Dendritic cell treated with granulocyte-macrophage colony-stimulating factor and Interleukin-4, amounts not matched to agents 40 ng/mL and 50 ng/mL, for 4 days (primary cell): Measurements from ENCODE around the gene MUC4.
"Not testable (repeated sequence)": the region's sequence is repeated elsewhere in the genome, so short reads cannot be mapped to it uniquely, and the experiment has no call there.

ENCODE experiments used
- H3K27ac Mint-ChIP-seq: one replicate; pipeline ENCODE4 v1.8.0; 2022; ENCODE audit warnings: mild to moderate bottlenecking, mixed read lengths
- H3K27me3 Mint-ChIP-seq: one replicate; pipeline ENCODE4 v1.8.0; 2022; ENCODE audit warnings: mild to moderate bottlenecking, mixed read lengths
- H3K36me3 Mint-ChIP-seq: one replicate; pipeline ENCODE4 v1.8.0; 2022; ENCODE audit warnings: low read depth, mixed read lengths
- H3K4me1 Mint-ChIP-seq: one replicate; pipeline ENCODE4 v1.8.0; 2022; ENCODE audit warnings: low read depth, mixed read lengths
- H3K4me3 Mint-ChIP-seq: one replicate; pipeline ENCODE4 v1.8.0; 2022; ENCODE audit warnings: mild to moderate bottlenecking, moderate library complexity, mixed read lengths
- H3K9me3 Mint-ChIP-seq: one replicate; pipeline ENCODE4 v1.8.0; 2022; ENCODE audit warnings: mixed read lengths
- intact Hi-C: fragments of 100-400 bp; cut with micrococcal nuclease; formaldehyde crosslinking; loops from one replicate; pipeline ENCODE4 v1.15.0; 2022

MUC4 gene

DNA sequence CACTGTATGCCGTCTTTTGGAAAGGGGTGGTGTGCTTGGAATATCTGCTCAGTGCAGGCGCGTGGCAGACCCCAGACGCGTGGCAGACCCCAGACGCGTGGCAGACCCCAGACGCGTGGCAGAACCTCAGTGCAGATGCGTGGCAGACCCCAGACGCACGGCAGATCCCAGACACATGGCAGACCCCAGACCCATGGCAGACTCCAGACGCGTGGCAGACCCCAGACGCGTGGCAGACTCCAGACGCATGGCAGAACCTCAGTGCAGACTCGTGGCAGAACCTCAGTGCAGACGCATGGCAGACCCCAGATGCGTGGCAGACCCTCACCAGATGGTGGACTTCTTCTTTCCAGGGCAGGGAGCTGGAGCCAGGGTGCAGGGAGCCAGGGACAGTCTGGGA lies 637 bp upstream of the MUC4 start:
- intact Hi-C loops = no loop called here
- Mint-ChIP-seq H3K4me1 (no peaks in the 10 kb centered on the region), H3K27me3 (peaks cover 8% of the 10 kb centered on the region), H3K4me3 (no peak overlapping the region), H3K36me3 (no peaks in the 10 kb centered on the region), H3K27ac (no peak overlapping the region), H3K9me3 (no peaks in the 10 kb centered on the region)

DNA sequence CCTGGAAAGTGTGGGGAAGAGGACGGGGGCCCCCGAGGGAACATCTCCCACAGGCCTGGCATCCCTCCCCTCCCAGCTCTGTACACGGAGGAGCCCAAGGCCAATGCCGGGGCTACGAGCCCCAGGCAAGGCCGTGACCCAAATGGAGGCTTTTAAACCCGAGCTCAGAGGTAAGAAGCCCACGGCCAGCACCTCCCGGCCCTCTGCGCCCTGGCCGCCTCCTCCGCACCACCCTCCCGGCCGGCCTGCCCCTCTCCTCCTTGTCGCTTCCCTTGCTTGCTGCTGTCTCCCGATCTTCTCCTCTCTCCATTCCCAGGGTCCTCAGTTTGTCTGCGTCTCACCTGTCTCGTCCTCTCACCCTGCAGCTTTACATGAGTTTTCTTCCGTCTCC lies 1.3 kb downstream of the MUC4 start:
- Mint-ChIP-seq H3K9me3 (no peaks in the 10 kb centered on the region), H3K4me1 (no peaks in the 10 kb centered on the region), H3K36me3 (no peaks in the 10 kb centered on the region), H3K27me3 (peaks cover 14% of the 10 kb centered on the region), H3K27ac (no peak overlapping the region), H3K4me3 (no peak overlapping the region)
- intact Hi-C loops = no loop called here

DNA sequence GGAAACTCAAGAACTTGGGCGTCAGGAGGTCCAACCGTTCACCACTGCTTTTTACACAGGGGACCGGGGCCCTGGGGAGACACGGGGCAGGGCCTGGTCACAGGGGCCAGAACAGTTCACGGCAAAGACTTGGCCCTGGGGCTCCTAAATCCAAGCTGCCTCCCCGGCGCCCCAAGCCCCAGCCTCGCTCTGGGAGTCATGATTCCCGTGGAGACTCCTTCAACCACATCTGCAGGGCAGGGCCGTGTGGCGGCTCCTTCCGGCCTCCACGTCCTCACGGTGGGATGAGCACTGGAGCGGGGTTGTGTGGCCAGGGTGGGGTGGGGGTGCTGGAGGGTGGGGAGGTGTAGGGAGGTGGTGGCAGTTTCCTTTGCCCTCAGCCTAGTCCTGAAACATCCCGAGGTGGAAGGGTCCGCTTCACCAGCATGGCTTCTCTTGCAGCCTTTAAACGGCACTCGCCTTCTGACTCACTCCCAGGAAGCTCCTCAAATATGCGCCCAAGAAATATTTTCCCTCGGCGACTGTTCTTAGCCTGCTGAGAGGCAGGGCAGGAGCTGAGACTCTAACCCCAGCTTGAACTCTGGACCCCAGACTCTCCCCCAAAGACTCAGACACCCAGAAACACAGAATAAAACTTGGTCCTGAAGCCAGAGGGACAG lies 1.8 kb downstream of the MUC4 start:
- no peak overlapping the region for H3K4me3 Mint-ChIP-seq
- no peaks in the 10 kb centered on the region for H3K4me1 Mint-ChIP-seq
- H3K27me3 Mint-ChIP-seq = peaks cover 19% of the 10 kb centered on the region
- no peaks in the 10 kb centered on the region for H3K9me3 Mint-ChIP-seq
- H3K36me3 Mint-ChIP-seq = no peaks in the 10 kb centered on the region
- H3K27ac Mint-ChIP-seq = no peak overlapping the region
- intact Hi-C loops = no loop called here

DNA sequence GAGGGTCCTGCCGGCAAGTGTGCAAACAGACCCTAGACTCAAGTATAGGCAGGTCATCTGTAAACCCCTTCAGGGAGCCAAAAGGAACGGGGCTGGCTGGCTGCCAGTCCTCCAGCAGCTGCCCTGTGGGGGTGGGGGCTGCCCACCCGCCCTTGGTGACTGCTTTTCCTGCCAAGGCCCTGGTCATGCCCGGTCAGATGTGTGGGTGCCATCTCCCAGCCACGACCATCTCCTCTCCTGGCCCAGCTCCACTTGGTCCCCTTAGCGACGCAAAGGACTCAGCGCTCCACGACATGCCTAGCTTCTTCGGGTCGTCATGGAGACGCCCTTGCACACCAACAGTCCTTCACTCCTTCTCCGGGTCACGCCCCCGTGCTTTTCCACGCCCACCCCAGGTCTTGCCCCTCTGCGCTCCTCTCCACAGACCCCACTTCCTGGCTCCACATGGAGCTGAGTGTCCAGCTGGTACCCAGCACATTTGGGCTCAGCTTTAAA lies 2.4 kb downstream of the MUC4 start:
- Mint-ChIP-seq H3K4me1 (peaks cover 1% of the 10 kb centered on the region), H3K27ac (no peak overlapping the region), H3K4me3 (no peak overlapping the region), H3K36me3 (no peaks in the 10 kb centered on the region), H3K9me3 (no peaks in the 10 kb centered on the region), H3K27me3 (peaks cover 25% of the 10 kb centered on the region)
- intact Hi-C loops = no loop called here

DNA sequence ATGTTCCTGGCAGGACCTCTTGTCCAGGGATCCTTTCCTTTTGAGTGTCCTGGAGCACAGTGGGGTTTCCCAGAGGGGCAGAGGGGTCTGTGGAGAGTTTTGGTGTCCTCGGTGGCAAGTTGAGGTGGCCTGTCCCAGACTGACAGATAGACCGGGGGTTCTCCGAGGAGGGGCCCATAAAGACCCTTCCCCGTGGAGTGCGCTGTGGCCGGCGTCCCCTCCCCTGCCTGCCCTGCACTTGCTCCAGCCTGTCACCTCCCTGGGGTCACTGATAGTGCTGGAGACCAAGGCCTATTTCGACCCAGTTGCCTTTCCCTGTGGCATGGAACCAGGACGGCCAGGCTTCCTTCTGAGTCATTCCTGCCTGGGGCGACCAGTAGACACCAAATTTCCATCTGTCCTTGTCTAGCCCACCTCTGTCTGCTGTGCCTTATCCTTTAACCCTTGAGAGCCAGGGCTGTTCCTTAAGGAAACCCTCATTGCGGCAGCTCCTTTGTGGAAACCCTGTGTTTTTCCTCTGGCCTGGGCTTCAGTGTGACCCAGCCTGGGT lies 2.9 kb downstream of the MUC4 start:
- intact Hi-C loops = no loop called here
- peaks cover 7% of the 10 kb centered on the region for H3K4me1 Mint-ChIP-seq
- H3K27me3 Mint-ChIP-seq = peaks cover 31% of the 10 kb centered on the region
- H3K4me3 Mint-ChIP-seq = no peak overlapping the region
- H3K9me3 Mint-ChIP-seq = no peaks in the 10 kb centered on the region
- no peak overlapping the region for H3K27ac Mint-ChIP-seq
- H3K36me3 Mint-ChIP-seq = no peaks in the 10 kb centered on the region

DNA sequence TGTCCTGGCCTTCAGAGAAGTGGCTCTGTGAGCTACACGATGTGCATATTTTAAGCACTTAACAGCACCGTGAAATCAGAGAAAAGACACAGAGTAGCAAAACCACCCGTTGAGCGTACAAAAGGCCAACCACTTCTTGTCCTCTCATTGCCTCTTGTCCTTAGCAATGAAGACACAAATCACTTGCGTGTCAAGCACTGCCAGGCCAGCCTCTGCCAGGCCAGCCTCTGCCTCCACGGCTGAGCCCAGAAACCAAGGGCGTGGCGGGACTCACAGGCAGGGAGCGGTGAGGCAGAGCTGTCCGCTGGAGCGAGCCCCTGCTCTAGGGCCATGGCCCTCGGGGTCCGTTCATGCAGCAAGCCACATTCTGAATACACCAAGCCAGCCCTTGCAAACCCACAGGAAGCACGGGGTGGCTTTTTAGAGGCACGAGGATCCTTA lies 4.0 kb downstream of the MUC4 start:
- intact Hi-C loops = no loop called here
- H3K9me3 Mint-ChIP-seq = no peaks in the 10 kb centered on the region
- H3K27me3 Mint-ChIP-seq = peaks cover 42% of the 10 kb centered on the region
- H3K36me3 Mint-ChIP-seq = no peaks in the 10 kb centered on the region
- no peak overlapping the region for H3K4me3 Mint-ChIP-seq
- H3K4me1 Mint-ChIP-seq = peaks cover 12% of the 10 kb centered on the region
- no peak overlapping the region for H3K27ac Mint-ChIP-seq

DNA sequence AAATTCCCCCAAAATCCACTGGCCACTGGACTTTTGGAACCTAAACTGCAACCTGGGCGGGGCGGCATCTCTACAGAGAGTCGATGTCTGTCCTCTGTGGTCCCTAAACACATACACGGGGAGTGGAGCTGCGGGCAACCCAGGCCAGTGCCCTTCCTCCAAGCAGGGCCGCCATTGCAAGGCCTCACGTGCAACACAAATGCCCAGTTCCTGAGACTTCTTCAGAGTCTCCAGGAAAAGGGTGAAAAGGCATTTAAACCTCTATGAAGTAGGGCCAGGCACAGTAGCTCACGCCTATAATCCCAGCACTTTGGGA lies 4.9 kb downstream of the MUC4 start:
- Mint-ChIP-seq H3K36me3 (no peaks in the 10 kb centered on the region), H3K27me3 (peaks cover 47% of the 10 kb centered on the region), H3K27ac (no peak overlapping the region), H3K9me3 (no peaks in the 10 kb centered on the region), H3K4me1 (peaks cover 20% of the 10 kb centered on the region), H3K4me3 (no peak overlapping the region)
- intact Hi-C loops = no loop called here

DNA sequence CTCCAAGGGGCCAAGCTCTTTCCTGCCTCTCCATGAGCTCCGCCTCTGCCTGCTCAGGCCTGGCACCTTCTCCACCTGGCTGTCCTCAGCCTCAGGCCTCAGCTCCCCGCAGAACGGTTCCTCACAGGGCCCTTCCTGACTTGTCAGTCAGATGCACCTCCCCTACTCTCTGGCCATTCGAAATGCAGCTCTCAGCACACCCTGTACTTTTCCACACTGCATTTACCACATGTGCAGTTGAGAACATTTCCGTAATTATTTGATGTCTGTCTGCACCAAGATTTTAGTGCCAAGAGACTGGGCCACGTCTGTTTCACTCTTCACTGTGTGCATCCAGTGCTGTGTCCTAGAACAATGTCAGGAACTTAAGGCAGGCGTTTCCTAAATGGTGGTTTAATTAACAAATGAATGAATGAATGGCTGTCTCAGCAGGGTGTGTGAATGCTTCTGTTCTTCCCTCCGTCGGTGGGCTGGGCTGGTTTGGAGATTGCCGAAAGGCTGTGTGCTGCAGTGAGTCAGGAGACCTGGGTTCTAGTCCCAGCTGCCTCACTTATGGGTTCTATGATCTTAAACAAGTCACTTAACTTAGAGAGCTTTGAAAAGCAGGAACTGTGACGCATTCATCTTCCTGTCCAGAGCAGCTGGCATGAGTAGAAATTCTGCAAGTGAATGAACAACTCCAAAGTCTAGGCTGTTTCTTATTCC lies 5.4 kb downstream of the MUC4 start:
- peaks cover 20% of the 10 kb centered on the region for H3K4me1 Mint-ChIP-seq
- intact Hi-C loops = no loop called here
- no peaks in the 10 kb centered on the region for H3K36me3 Mint-ChIP-seq
- H3K27ac Mint-ChIP-seq = no peak overlapping the region
- no peak overlapping the region for H3K4me3 Mint-ChIP-seq
- peaks cover 50% of the 10 kb centered on the region for H3K27me3 Mint-ChIP-seq
- H3K9me3 Mint-ChIP-seq = no peaks in the 10 kb centered on the region

DNA sequence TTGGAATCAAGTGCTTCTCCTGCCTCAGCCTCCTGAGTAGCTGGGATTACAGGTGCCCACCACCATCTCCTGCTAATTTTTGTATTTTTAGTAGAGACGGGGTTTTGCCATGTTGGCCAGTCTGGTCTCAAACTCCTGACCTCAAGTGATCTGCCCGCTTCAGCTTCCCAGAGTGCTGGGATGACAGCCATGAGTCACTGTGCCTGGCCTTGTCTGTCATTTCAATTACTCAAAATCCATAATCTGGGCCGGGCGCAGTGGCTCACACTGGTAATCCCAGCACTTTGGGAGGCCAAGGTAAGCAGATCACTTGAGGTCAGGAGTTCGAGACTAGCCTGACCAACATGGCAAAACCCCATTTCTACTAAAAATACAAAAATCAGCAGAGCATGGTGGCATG lies 6.1 kb downstream of the MUC4 start:
- intact Hi-C loops, H3K9me3 Mint-ChIP-seq, H3K36me3 Mint-ChIP-seq, H3K4me3 Mint-ChIP-seq, H3K27ac Mint-ChIP-seq: not testable (repeated sequence)
- H3K27me3 Mint-ChIP-seq = peaks cover 51% of the 10 kb centered on the region
- H3K4me1 Mint-ChIP-seq = peaks cover 20% of the 10 kb centered on the region

DNA sequence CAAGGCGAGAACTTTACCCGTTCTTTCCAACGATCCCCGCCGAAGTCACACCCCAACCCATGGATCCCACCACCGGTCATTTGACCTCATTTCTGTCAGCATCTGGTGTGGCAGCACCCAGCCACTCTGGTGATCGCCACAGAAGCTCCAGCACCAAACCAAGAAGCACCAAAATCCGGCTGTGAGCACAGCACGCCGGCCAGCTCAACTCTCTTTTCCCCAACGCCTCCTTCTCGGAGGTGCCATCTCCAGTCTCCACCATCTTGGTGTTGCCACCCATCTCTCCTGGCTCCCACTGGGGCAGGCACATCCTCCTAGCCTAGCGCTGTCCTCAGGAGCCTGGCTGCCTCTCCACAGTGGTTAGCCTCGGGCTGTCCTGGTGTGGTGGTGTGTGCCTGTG lies 6.5 kb downstream of the MUC4 start:
- Mint-ChIP-seq H3K4me3 (no peak overlapping the region), H3K4me1 (peaks cover 20% of the 10 kb centered on the region), H3K36me3 (no peaks in the 10 kb centered on the region), H3K27ac (no peak overlapping the region), H3K9me3 (no peaks in the 10 kb centered on the region), H3K27me3 (peaks cover 52% of the 10 kb centered on the region)
- intact Hi-C loops = no loop called here

DNA sequence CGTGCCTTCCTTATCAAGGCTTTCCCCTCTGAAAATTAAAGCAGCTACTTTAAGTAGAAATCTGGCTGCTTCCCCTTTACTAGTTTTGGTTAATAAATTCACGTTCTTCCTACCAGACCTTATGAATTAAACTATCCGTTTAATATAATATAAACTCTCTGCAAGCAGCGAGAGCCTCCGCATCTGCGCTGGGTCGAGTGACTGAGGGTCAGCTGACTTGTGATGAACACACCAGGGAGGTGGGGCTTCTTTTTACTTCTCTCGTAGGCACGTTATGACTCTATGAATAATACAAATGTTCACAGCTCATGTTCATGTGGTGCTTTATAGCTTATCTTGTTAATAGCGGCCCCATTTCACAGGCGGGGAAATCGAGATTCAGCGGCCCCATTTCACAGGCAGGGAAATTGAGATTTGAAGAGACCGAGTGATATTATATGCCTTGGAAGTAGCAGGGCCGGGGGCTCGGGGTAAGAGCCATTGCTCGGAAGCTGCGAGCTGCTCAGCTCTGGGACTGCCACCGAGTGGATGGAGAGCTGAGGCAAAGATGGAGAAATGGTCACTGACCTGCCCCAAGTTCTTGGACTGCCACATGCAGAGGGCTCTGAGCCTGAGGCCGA lies 8.3 kb downstream of the MUC4 start:
- no peaks in the 10 kb centered on the region for H3K9me3 Mint-ChIP-seq
- H3K4me3 Mint-ChIP-seq = no peak overlapping the region
- intact Hi-C loops = no loop called here
- H3K27me3 Mint-ChIP-seq = peaks cover 54% of the 10 kb centered on the region
- H3K27ac Mint-ChIP-seq = no peak overlapping the region
- H3K36me3 Mint-ChIP-seq = no peaks in the 10 kb centered on the region
- H3K4me1 Mint-ChIP-seq = peaks cover 20% of the 10 kb centered on the region

DNA sequence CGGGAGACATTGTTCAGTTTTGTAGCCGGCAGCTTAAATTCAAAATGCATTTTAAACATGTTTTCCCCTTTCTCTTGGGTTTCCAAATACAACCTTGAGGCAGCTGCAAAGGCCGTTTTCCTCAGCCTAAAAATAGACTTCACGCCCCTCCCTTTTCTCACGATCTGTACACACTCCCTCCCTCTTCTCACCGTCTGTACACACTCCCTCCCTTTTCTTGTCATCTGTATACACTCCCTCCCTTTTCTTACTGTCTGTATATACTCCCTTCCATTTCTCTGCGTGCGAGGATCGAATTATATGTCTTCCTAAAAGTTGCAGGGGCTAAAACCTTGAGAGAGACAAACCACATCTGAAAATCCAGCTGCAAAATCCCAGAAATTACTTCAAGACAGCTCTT lies 8.9 kb downstream of the MUC4 start:
- H3K9me3 Mint-ChIP-seq = no peaks in the 10 kb centered on the region
- H3K27me3 Mint-ChIP-seq = peaks cover 54% of the 10 kb centered on the region
- H3K27ac Mint-ChIP-seq = no peak overlapping the region
- no peak overlapping the region for H3K4me3 Mint-ChIP-seq
- intact Hi-C loops = no loop called here
- no peaks in the 10 kb centered on the region for H3K36me3 Mint-ChIP-seq
- H3K4me1 Mint-ChIP-seq = peaks cover 20% of the 10 kb centered on the region

DNA sequence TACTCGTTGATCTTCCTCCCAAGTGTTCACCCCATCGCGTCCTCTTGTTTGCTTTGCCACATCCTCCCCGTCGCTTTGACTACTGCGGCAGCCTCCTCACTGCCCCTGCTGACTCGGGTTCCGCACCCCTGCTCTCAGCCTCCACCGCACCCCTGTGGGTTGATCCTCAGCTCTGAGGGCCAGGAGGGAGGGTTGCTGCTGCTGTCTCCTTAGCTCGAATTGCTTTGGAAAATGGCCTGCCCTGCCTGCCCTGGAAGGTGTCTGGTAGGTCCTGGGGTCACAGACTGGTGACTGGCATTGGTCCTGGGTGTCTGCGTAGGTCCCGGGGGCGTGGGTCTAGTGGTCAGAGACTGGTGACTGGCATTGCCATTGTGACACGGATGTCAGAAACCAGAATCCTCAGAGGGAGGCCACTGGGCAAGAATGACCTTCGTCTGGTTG lies 9.4 kb downstream of the MUC4 start:
- Mint-ChIP-seq H3K4me1 (peaks cover 20% of the 10 kb centered on the region), H3K36me3 (no peaks in the 10 kb centered on the region), H3K27me3 (peaks cover 54% of the 10 kb centered on the region), H3K9me3 (no peaks in the 10 kb centered on the region), H3K4me3 (no peak overlapping the region), H3K27ac (no peak overlapping the region)
- intact Hi-C loops = no loop called here
